Activated naive CD4-positive, alpha-beta T cell treated with Interleukin-2 at 50 U/mL for 16 hours (primary cell): ENCODE data around the gene FNIP1.
"Not testable (repeated sequence)": the region's sequence is repeated elsewhere in the genome, so short reads cannot be mapped to it uniquely, and the experiment has no call there.

Experiments
- DNase-seq: peaks from one replicate; pipeline ENCODE4 v3.0.0-alpha.2; 2020

Gene FNIP1

GRCh38 chr5:131595088-131596033 lies 201.5 kb downstream of the FNIP1 start:
- DNase-seq, result peak; percentile 26

- no peak for DNase-seq
Observed at GRCh38 chr5:131593921-131594320, 202.9 kb downstream of the FNIP1 start.

- not testable (repeated sequence) for DNase-seq
Observed at GRCh38 chr5:131593436-131593835, 203.4 kb downstream of the FNIP1 start.
